GM12878 (cell line): Measurements from ENCODE around the gene ARVCF. TPM values are rescaled to one million over a fixed set of nuclear protein-coding genes. Genes with fewer than 3 reads are reported as not detected.

Experiments
- ATAC-seq: fragments of 200-7000 bp; cut with Tn5 transposase; 3 replicates; pipeline ENCODE4 v1.9.1; 2020; ENCODE audit warnings: mild to moderate bottlenecking, moderate library complexity
- BruUV-seq: library from RNA; stranded (reverse); fragments of 400-500 nt; replicated peaks from 2 replicates; lab custom pipeline; 2021; lab: Mats Ljungman, UMichigan
- CTCF ChIA-PET: fragments of 300-600 bp; sonication (Branson Sonifier 250); formaldehyde crosslinking; extraction: SDS; loops from one replicate; lab custom pipeline; 2021; ENCODE audit warnings: inconsistent platforms; lab: Yijun Ruan, JAX
- POLR2A ChIA-PET: fragments of 350-600 bp; formaldehyde crosslinking; extraction: SDS; loops from one replicate; lab custom pipeline; 2021; ENCODE audit warnings: inconsistent platforms; lab: Charles Lee
- RAD21 ChIA-PET: fragments of 300-600 bp; sonication (Branson Sonifier 250); formaldehyde crosslinking; loops from one replicate; lab custom pipeline; 2023; ENCODE audit warnings: antibody characterized with exemption; ENCODE audit not compliant: unreplicated experiment; lab: Charles Lee
- SMC1A ChIA-PET: fragments of 300-600 bp; sonication (Branson Sonifier 250); formaldehyde crosslinking; loops from one replicate; lab custom pipeline; 2023; ENCODE audit not compliant: unreplicated experiment, uncharacterized antibody; lab: Charles Lee
- DNase-seq: peaks from one replicate; pipeline ENCODE4 v3.0.0-alpha.2; 2011; ENCODE audit warnings: low read depth, low spot score
- FAIRE-seq: peaks from 3 replicates; lab custom pipeline; 2011; peaks lifted over from hg19 to GRCh38; lab: Jason Lieb, UNC
- H2AFZ ChIP-seq: 2 replicates; pipeline ENCODE4 v1.6.0; 2011; ENCODE audit warnings: low read depth, low read length, control low read depth; ENCODE audit not compliant: control insufficient read depth
- H3K27ac ChIP-seq: 2 replicates; pipeline ENCODE4 v1.5.1; 2011; ENCODE audit warnings: control low read depth; ENCODE audit not compliant: control insufficient read depth, insufficient read depth
- H3K27me3 ChIP-seq, 2 experiments: replicated peaks in 1 of 2; 2 replicates each; pipeline versions ENCODE4 v1.6.0 to v1.6.1; 2011; ENCODE audit warnings: low read length in 1 of 2; ENCODE audit not compliant: control insufficient read depth in 2 of 2, insufficient read depth in 2 of 2
- H3K36me3 ChIP-seq, 2 experiments: 2 replicates each; pipeline ENCODE4 v1.5.1; 2011; ENCODE audit warnings: low read length in 1 of 2; ENCODE audit not compliant: control insufficient read depth in 2 of 2, insufficient read depth in 2 of 2
- H3K4me1 ChIP-seq: 2 replicates; pipeline ENCODE4 v1.6.1; 2011; ENCODE audit warnings: mild to moderate bottlenecking, low read length, moderate library complexity, mixed read lengths; ENCODE audit not compliant: control insufficient read depth, insufficient read depth
- H3K4me2 ChIP-seq: 2 replicates; pipeline ENCODE4 v1.6.0; 2011; ENCODE audit warnings: control low read depth; ENCODE audit not compliant: control insufficient read depth, insufficient read depth
- H3K4me3 ChIP-seq: fragments of 200-600 bp; sonication (generic); 2 replicates; pipeline ENCODE4 v1.5.1; 2016
- H3K79me2 ChIP-seq: 2 replicates; pipeline ENCODE4 v1.6.0; 2011; ENCODE audit warnings: low read length; ENCODE audit not compliant: control insufficient read depth, insufficient read depth
- H3K9ac ChIP-seq: 2 replicates; pipeline ENCODE4 v1.8.0; 2011; ENCODE audit warnings: low read length, control low read depth, mixed read lengths; ENCODE audit not compliant: control insufficient read depth, insufficient read depth
- H3K9me3 ChIP-seq: replicated peaks from 3 replicates; pipeline ENCODE4 v1.5.1; 2011; ENCODE audit warnings: mild to moderate bottlenecking, low read length; ENCODE audit not compliant: control insufficient read depth, insufficient read depth
- H4K20me1 ChIP-seq: 2 replicates; pipeline ENCODE4 v1.6.0; 2011; ENCODE audit not compliant: control insufficient read depth, insufficient read depth
- BACH1 ChIP-seq: fragments of 450-650 bp; IDR thresholded peaks from 2 replicates; pipeline ENCODE4 v1.6.1; 2017; ENCODE audit warnings: mild to moderate bottlenecking, borderline replicate concordance
- EED ChIP-seq: sonication (generic); IDR thresholded peaks from 2 replicates; pipeline ENCODE4 v1.6.1; 2016; ENCODE audit warnings: antibody characterized with exemption, low read depth
- IKZF1 ChIP-seq: fragments of 450-650 bp; conservative IDR thresholded peaks from 2 replicates; pipeline ENCODE4 v1.6.1; 2017; ENCODE audit warnings: antibody characterized with exemption, mild to moderate bottlenecking
- JUNB ChIP-seq: IDR thresholded peaks from 2 replicates; pipeline ENCODE4 v1.6.1; 2016; ENCODE audit warnings: antibody characterized with exemption, mild to moderate bottlenecking
- NFXL1 ChIP-seq: fragments of 450-650 bp; IDR thresholded peaks from 2 replicates; pipeline ENCODE4 v1.6.1; 2017; ENCODE audit warnings: antibody characterized with exemption, mild to moderate bottlenecking, borderline replicate concordance
- NR2F1 ChIP-seq: fragments of 450-650 bp; conservative IDR thresholded peaks from 2 replicates; pipeline ENCODE4 v1.6.1; 2017; ENCODE audit warnings: mild to moderate bottlenecking
- POLR2AphosphoS2 ChIP-seq: IDR thresholded peaks from 2 replicates; pipeline ENCODE4 v1.6.1; 2011; ENCODE audit warnings: low read depth, mild to moderate bottlenecking, low read length, improper control_type of control experiment, moderate library complexity
- POLR2AphosphoS5 ChIP-seq: IDR thresholded peaks from 2 replicates; pipeline ENCODE4 v1.6.1; 2011; ENCODE audit warnings: mild to moderate bottlenecking, low read length, inconsistent platforms
- SREBF1 ChIP-seq: IDR thresholded peaks from 2 replicates; pipeline ENCODE4 v1.6.1; 2012; ENCODE audit warnings: mild to moderate bottlenecking, low read length
- SUPT20H ChIP-seq: IDR thresholded peaks from 2 replicates; pipeline ENCODE4 v1.6.1; 2011; ENCODE audit warnings: low read depth, mild to moderate bottlenecking, low read length, moderate library complexity, borderline replicate concordance; ENCODE audit not compliant: control insufficient read depth
- ZBTB33 ChIP-seq: fragments of 450-650 bp; IDR thresholded peaks from 2 replicates; pipeline ENCODE4 v1.6.1; 2017; ENCODE audit warnings: mild to moderate bottlenecking
- ZSCAN29 ChIP-seq: fragments of 450-650 bp; IDR thresholded peaks from 2 replicates; pipeline ENCODE4 v1.6.1; 2017; ENCODE audit warnings: mild to moderate bottlenecking, moderate library complexity
- WGBS: methylation state at CpG from one replicate; pipeline ENCODE4 v1.1.6; 2016; ENCODE audit warnings: low lambda C conversion rate; ENCODE audit not compliant: insufficient replicate concordance, insufficient coverage; ENCODE audit errors: missing lambda C conversion rate; 5-methylcytosine and 5-hydroxymethylcytosine counted together
- in situ Hi-C: fragments of 300-500 bp; cut with MboI; formaldehyde crosslinking; loops from 9 replicates; pipeline ENCODE4 v1.14.3; 2018; ENCODE audit warnings: mixed read lengths
- intact Hi-C: fragments of 100-400 bp; cut with micrococcal nuclease; formaldehyde crosslinking; loops from one replicate; pipeline ENCODE4 v1.14.2; 2022; ENCODE audit not compliant: unreplicated experiment
- polyA plus RNA-seq, 11 experiments: library from polyadenylated mRNA; depleted of rRNA in 4 of 11; unstranded in 6 of 11; stranded (reverse) in 5 of 11; fragments of >200 nt; fragmentation: Nextera tagmentation in 4 of 11; fragmentation: Illumina TruSeq in 1 of 11; extraction: Ambion mirVana in 4 of 11; extraction: Trizol in 1 of 11; gene quantifications; 1 replicate in 1 of 11; 2 replicates in 10 of 11; pipeline versions ENCODE4 v1.2.1 to v1.2.3, GENCODE V29; 2011 to 2016; ENCODE audit warnings: inconsistent platforms in 2 of 11, missing spikeins in 2 of 11, low read depth in 1 of 11
- total RNA-seq, 4 experiments: library from RNA; depleted of rRNA in 3 of 4; stranded (reverse); fragments of >200 nt in 3 of 4; fragmentation: Illumina TruSeq in 1 of 4; extraction: Trizol in 1 of 4; gene quantifications; 2 replicates each; pipeline versions ENCODE4 v1.2.1 to v1.2.3, GENCODE V29; 2013 to 2021
- TF ChIP-seq, protein P1 (sequence below): fragments of 450-650 bp; formaldehyde crosslinking; IDR thresholded peaks from 2 replicates; pipeline ENCODE4 v1.4.0; 2020; ENCODE audit warnings: mild to moderate bottlenecking, moderate library complexity

ARVCF gene
- total and polyA plus RNA-seq, 10 of the 15 experiments (the other 5 are each of a cell fraction or from before 2014, with no cell fraction given) = 0.13 to 1.9 (median 1.0) TPM; not detected in 2

GRCh38 chr22:19959043-19959586 lies 57.5 kb downstream of the ARVCF start (continued):
- TF ChIP-seq ZBTB33 (no peak), JUNB (no peak), SREBF1 (no peak), NFXL1 (no peak), SUPT20H (no peak), NR2F1 (no peak), POLR2AphosphoS2 (no peak), BACH1 (no peak)

GRCh38 chr22:19958083-19959042 lies 58.3 kb downstream of the ARVCF start:
- Histone ChIP-seq H3K4me3 (no peak overlapping the region), H3K27me3 (no peaks in the 10 kb centered on the region), H3K79me2 (no peaks in the 10 kb centered on the region), H3K9ac (no peak overlapping the region), H3K4me1 (no peaks in the 10 kb centered on the region; the same call in 1 of the 2 replicates), H3K36me3 (peaks cover 0 to 3% of the 10 kb centered on the region in 2 experiments; a peak in 2 of 4 replicates), H3K9me3 (no peaks in the 10 kb centered on the region), H3K4me2 (no peak overlapping the region), H4K20me1 (no peaks in the 10 kb centered on the region), H2AFZ (no peak overlapping the region), H3K27ac (no peak overlapping the region)
- intact Hi-C loops = no loop called here
- TF ChIP-seq EED = no peak
- TF ChIP-seq IKZF1 = no peak
- no peak for TF ChIP-seq ZSCAN29
- TF ChIP-seq, protein P1, sequence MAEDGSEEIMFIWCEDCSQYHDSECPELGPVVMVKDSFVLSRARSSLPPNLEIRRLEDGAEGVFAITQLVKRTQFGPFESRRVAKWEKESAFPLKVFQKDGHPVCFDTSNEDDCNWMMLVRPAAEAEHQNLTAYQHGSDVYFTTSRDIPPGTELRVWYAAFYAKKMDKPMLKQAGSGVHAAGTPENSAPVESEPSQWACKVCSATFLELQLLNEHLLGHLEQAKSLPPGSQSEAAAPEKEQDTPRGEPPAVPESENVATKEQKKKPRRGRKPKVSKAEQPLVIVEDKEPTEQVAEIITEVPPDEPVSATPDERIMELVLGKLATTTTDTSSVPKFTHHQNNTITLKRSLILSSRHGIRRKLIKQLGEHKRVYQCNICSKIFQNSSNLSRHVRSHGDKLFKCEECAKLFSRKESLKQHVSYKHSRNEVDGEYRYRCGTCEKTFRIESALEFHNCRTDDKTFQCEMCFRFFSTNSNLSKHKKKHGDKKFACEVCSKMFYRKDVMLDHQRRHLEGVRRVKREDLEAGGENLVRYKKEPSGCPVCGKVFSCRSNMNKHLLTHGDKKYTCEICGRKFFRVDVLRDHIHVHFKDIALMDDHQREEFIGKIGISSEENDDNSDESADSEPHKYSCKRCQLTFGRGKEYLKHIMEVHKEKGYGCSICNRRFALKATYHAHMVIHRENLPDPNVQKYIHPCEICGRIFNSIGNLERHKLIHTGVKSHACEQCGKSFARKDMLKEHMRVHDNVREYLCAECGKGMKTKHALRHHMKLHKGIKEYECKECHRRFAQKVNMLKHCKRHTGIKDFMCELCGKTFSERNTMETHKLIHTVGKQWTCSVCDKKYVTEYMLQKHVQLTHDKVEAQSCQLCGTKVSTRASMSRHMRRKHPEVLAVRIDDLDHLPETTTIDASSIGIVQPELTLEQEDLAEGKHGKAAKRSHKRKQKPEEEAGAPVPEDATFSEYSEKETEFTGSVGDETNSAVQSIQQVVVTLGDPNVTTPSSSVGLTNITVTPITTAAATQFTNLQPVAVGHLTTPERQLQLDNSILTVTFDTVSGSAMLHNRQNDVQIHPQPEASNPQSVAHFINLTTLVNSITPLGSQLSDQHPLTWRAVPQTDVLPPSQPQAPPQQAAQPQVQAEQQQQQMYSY (CRISPR knock-in tag) = no peak
- no peak for TF ChIP-seq POLR2AphosphoS5
- ATAC-seq (no peak), FAIRE-seq (no peak), DNase-seq (no peak)
- in situ Hi-C loops = no loop called here
- no TSS peak for BruUV-seq
- POLR2A ChIA-PET = interaction anchor here (0.6 to 1.0 kb wide), 2 partner anchors 56 to 63 kb away, joined by 4 read pairs; no protein-coding TSS in a partner anchor
- CTCF ChIA-PET = interaction anchor here (0.7 to 1.0 kb wide), 3 partner anchors 10 to 258 kb away, joined by 4 read pairs; no protein-coding TSS in a partner anchor
- SMC1A ChIA-PET = no interaction called here
- RAD21 ChIA-PET = interaction anchor here (0.6 kb wide), 1 partner anchor 11 kb away, joined by 3 read pairs; no protein-coding TSS in a partner anchor
- WGBS = 82% methylated on average over 19 of the region's 19 CpGs
